ENCODE results near the gene TCF4.

Gene TCF4

GRCh38 chr18:55452123-55452611 is 135.8 kb downstream of the TCF4 start:
- no peak for DNase-seq (ENCODE audit: extremely low spot score, insufficient read length, low read depth)
- no peak for FAIRE-seq

- DNase-seq (ENCODE audit: extremely low spot score, insufficient read length, low read depth) (no peak), FAIRE-seq (no peak)
Observed at GRCh38 chr18:55449412-55450140, 138.4 kb downstream of the TCF4 start.

DNA sequence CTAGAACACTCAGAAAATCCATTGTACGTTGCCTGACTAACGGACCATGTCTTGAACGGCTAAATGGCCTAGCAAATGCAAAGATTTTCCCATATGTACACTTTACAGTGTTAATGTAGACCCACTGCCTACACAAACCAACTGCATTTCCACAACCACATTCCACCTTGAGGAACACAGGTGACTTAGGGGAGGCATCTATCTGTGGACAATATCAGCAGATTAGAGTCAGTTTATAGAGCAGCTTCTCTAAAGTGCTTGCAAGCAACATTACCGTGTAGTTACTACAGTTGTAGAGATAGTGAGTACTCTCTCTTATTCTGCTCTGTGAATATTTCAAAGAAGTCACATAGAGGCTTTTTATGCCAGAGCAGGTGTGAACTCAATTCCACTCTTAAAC is 139.6 kb downstream of the TCF4 start:
- DNase-seq (ENCODE audit: extremely low spot score, insufficient read length, low read depth) (no peak), FAIRE-seq (no peak)

DNA sequence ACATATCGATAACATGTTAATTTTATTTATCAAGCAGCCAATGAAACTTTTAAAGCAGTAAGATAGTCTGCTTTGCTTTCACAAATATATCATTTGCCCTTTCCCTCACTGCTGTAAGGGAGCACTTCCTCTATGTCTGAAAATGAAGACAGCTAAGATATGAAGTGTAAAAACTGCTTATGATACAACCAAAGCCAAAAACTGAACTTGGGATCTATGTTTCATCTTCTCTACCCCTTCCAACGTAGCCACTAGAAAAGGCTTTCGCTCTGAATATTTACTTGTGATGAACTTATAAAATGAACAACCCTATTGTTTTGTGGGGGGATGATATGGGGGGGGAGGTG is 140.3 kb downstream of the TCF4 start:
- DNase-seq (ENCODE audit: extremely low spot score, insufficient read length, low read depth): no peak
- FAIRE-seq: no peak

DNA sequence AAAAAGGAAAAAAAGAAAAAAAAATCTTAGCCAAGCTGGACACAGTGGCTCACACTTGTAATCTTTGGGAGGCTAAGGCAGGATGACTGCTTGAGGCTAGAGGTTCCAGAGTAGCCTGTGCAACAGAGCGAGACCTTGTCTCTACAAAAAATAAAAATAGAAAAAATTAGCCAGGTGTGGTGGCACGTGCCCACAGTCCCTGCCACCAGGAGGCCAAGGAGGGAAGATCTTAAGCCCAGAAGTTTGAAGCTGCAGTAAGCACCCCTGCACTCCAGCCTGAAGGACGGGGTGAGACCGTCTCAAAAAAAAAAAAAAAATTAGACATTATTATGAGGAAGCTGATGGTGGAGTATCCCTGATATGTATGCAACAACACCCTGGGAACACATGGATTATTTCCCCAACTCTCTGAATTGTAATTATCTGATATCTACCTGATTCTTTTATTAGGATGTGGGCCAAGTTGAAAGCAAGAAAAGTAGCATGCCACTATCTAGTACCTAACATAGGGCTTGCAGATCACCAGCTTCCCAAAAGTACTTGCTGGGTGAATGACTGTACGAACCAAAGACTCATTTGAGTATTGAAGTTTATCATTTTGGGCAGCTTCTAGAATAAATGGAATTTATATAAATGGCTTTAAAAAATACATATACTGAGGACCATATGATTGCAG is 140.9 kb downstream of the TCF4 start:
- DNase-seq (ENCODE audit: extremely low spot score, insufficient read length, low read depth) (no peak), FAIRE-seq (no peak)

GRCh38 chr18:55444536-55444935 is 143.5 kb downstream of the TCF4 start:
- no peak for FAIRE-seq

GRCh38 chr18:55443776-55444175 is 144.2 kb downstream of the TCF4 start:
- FAIRE-seq (no peak), DNase-seq (ENCODE audit: extremely low spot score, insufficient read length, low read depth) (no peak)

More at GRCh38 chr18:55444536-55444935, 143.5 kb downstream of the TCF4 start:
- DNase-seq (ENCODE audit: extremely low spot score, insufficient read length, low read depth): no peak

GRCh38 chr18:55442561-55442960 is 145.4 kb downstream of the TCF4 start:
- DNase-seq (ENCODE audit: extremely low spot score, insufficient read length, low read depth): no peak
- no peak for FAIRE-seq

DNA sequence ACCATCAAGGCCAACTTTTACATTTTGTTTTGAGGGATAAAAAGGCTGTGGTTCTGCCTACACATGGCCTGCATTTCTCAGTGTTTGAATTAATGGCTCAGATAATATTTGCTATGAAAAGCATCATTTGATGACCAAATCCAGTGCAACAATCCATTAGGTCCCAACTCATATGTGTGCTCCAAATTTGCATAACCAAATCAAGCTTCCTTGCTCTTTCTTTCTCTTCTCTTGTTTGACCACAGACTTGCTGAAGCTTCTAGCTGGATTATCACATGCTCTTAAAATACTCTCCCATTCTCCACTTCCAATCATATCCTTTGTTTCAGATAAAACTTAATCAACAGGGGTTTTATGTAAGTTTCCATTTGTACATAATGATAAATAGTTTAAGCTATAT is 147.0 kb downstream of the TCF4 start:
- no peak for FAIRE-seq
- no peak for DNase-seq (ENCODE audit: extremely low spot score, insufficient read length, low read depth)

DNA sequence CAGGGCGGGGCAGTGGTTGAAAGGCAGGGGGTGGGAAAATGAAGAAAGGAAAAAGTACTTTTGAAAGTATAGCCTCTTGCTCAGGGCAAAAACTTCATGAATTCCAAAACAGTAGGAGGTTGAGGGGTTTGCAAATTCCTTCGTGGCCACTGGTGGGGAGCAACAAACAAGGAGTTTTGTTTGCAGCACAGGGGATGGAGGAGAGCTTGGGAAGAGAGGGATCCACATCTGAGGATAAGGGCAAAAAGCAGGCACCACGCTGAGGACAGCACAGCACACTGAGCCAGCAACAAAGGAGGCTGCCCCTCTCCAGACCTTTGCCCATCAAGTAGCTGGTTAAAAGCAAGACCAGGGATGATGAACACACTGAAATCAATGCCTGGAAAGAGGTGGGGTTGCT is 148.9 kb downstream of the TCF4 start:
- DNase-seq (ENCODE audit: extremely low spot score, insufficient read length, low read depth): no peak
- FAIRE-seq: no peak

DNA sequence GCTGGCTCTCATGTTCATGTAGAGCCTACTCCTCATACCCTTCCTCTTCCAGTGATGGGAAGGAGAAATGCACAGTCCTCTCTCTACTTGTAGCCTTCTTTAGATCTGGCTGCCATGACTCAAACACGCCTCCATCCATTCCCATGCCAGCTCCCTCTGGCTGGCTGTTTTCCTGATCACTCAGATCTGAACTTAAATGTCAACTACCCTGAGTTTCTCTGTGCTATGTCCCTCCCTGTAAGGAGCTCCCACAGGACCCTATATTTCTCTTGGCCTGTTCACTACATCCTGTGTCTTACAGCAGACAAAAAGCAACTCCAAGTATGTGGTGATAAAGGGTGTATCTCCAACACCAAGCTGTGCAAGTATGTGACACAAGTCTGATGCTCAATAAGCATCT is 152.4 kb downstream of the TCF4 start:
- DNase-seq (ENCODE audit: extremely low spot score, insufficient read length, low read depth) (no peak), FAIRE-seq (no peak)

- FAIRE-seq (no peak), DNase-seq (ENCODE audit: extremely low spot score, insufficient read length, low read depth) (no peak)
Observed at GRCh38 chr18:55433648-55434047, 154.3 kb downstream of the TCF4 start.

DNA sequence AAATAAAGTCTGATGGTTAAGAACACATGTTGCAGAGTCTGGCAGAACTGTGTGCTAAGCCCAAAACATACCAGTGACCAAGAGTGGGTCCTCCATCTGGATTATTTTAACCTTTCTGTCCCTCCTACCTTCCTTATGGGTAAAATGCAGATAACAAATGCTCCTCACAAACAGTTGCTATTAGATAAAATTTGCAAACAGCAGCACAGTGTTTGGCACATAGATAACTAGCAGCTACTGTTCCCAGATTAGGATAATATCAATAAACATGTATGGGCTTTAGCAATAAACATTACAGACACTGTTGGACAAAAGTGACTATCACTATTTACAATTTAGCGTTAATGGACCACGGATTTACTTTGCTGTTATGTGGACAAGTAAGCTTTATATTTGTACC is 154.9 kb downstream of the TCF4 start:
- FAIRE-seq (no peak), DNase-seq (ENCODE audit: extremely low spot score, insufficient read length, low read depth) (no peak)

DNA sequence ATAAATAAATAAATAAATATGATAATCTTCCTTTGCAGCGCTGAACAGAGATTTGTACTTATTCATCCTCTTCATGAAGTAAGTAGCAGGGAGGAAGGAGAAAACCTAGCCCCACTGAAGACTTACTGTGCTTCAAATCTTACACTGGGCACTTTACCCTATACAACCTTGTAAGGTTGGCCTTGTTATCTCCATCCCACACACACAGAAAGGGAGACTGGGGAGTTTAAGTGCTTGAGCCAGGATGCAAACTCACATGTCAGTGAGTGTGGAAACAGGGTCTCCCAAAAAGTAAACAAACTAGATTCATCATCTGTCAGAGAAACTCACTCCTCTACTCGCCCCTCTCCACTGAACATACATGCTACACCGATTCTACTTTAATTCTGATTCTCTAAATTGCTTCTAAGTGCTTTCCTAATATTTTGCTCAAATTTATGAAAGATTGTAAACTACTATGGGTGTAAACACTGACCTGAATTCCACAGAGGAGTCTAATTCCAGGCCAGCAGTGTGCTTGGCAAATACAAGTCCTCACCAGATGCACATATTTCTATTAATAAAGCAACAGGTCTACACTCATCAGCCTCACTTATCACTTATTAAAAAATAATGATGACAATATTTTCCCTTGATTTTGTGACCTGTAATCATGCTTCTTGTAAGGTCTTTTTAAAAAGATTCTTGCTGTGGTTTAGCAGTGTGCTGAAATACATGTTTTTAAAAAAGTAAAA is 155.5 kb downstream of the TCF4 start:
- DNase-seq (ENCODE audit: extremely low spot score, insufficient read length, low read depth) (no peak), FAIRE-seq (no peak)

GRCh38 chr18:55430026-55430425 is 158.0 kb downstream of the TCF4 start:
- FAIRE-seq (no peak), DNase-seq (ENCODE audit: extremely low spot score, insufficient read length, low read depth) (no peak)

GRCh38 chr18:55427951-55428350 is 160.0 kb downstream of the TCF4 start:
- DNase-seq (ENCODE audit: extremely low spot score, insufficient read length, low read depth) (no peak), FAIRE-seq (no peak)

DNA sequence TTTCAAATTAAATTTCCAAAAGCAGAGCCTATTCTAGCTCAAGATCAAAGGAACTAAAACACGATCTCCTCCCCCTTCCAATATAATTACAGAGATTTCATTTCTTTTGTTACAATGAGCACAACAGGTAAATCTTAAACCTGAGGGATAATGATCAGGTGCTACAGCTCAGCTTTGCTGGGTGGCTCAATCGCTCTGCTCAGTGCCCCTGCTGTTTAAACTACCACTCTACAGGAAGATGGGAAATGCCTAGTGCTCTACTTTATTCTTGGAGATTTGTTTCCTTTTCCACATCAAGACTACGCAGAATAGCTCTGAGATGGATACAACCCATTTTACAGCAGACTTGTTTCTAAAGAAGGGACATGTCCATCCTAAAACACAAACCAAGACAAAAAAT is 162.3 kb downstream of the TCF4 start:
- DNase-seq (ENCODE audit: extremely low spot score, insufficient read length, low read depth) (no peak), FAIRE-seq (no peak)

GRCh38 chr18:55422456-55423180 is 165.4 kb downstream of the TCF4 start:
- FAIRE-seq: no peak
- no peak for DNase-seq (ENCODE audit: extremely low spot score, insufficient read length, low read depth)

- DNase-seq (ENCODE audit: extremely low spot score, insufficient read length, low read depth) (no peak), FAIRE-seq (no peak)
Observed at GRCh38 chr18:55421615-55422419, 166.2 kb downstream of the TCF4 start.

- DNase-seq (ENCODE audit: extremely low spot score, insufficient read length, low read depth) (no peak), FAIRE-seq (no peak)
Observed at GRCh38 chr18:55421308-55421614, 166.7 kb downstream of the TCF4 start.
